SK-N-SH (cell line): ENCODE results near the gene SLFN12. TPM values are rescaled to one million over a fixed set of nuclear protein-coding genes. Genes with fewer than 3 reads are reported as not detected.
A peak's percentile ranks its signal among the peaks of the same experiment; 100 is the strongest.

Source experiments
- CTCF ChIA-PET: fragments of 300-600, 350-600 bp; formaldehyde crosslinking; extraction: SDS; loops from one replicate; lab custom pipeline; 2021; lab: Yijun Ruan, JAX
- POLR2A ChIA-PET: fragments of 350-600 bp; sonication (Branson Sonifier 250); formaldehyde crosslinking; extraction: SDS; loops from one replicate; lab custom pipeline; 2020; ENCODE audit warnings: antibody characterized with exemption, inconsistent platforms; lab: Yijun Ruan, JAX
- DNase-seq: peaks from one replicate; pipeline ENCODE4 v3.0.0; 2012
- H2AFZ ChIP-seq: fragments of 200-600 bp; sonication (generic); 2 replicates; pipeline ENCODE4 v1.8.1; 2016; ENCODE audit warnings: antibody characterized with exemption, mild to moderate bottlenecking, low read depth
- H3F3A ChIP-seq: fragments of 200-600 bp; sonication (generic); replicated peaks from 2 replicates; pipeline ENCODE3; 2016; ENCODE audit warnings: antibody characterized with exemption, mild to moderate bottlenecking; ENCODE audit not compliant: insufficient read depth
- H3K27ac ChIP-seq, 2 experiments: fragments of 200-500 bp in 1 of 2; fragments of 200-600 bp in 1 of 2; sonication (Bioruptor generic) in 1 of 2; sonication (generic), shearing (Covaris generic) in 1 of 2; 2 replicates each; pipeline versions ENCODE4 v1.5.1 to v1.6.1; 2014 to 2016; ENCODE audit warnings: low read depth in 2 of 2, inconsistent platforms in 1 of 2, low read length in 1 of 2, mild to moderate bottlenecking in 1 of 2, mixed read lengths in 1 of 2
- H3K27me3 ChIP-seq: fragments of 200-600 bp; sonication (generic), shearing (Covaris generic); 2 replicates; pipeline ENCODE4 v1.6.1; 2016; ENCODE audit warnings: mixed run types; ENCODE audit not compliant: insufficient read depth
- H3K36me3 ChIP-seq, 2 experiments: fragments of 200-500 bp in 1 of 2; fragments of 200-600 bp in 1 of 2; sonication (Bioruptor generic) in 1 of 2; sonication (generic) in 1 of 2; replicated peaks in 1 of 2; 2 replicates each; pipeline versions ENCODE3 to v1.5.1; 2014 to 2016; ENCODE audit warnings: low read length in 1 of 2, mild to moderate bottlenecking in 1 of 2; ENCODE audit not compliant: insufficient read depth in 2 of 2, control insufficient read depth in 1 of 2
- H3K4me1 ChIP-seq, 2 experiments: fragments of 200-500 bp in 1 of 2; fragments of 200-600 bp in 1 of 2; sonication (Bioruptor generic) in 1 of 2; sonication (generic), shearing (Covaris generic) in 1 of 2; 2 replicates each; pipeline versions ENCODE4 v1.5.1 to v1.6.1; 2014 to 2016; ENCODE audit warnings: low read depth in 1 of 2, low read length in 1 of 2, mixed run types in 1 of 2; ENCODE audit not compliant: insufficient read depth in 2 of 2, control insufficient read depth in 1 of 2
- H3K4me2 ChIP-seq: fragments of 200-600 bp; sonication (generic), shearing (Covaris generic); 2 replicates; pipeline ENCODE4 v1.6.1; 2017; ENCODE audit warnings: mixed run types
- H3K4me3 ChIP-seq, 2 experiments: fragments of 200-500 bp in 1 of 2; fragments of 200-600 bp in 1 of 2; sonication (Bioruptor generic) in 1 of 2; sonication (generic), shearing (Covaris generic) in 1 of 2; 2 replicates each; pipeline versions ENCODE4 v1.5.1 to v1.8.1; 2014 to 2016; ENCODE audit warnings: low read depth in 2 of 2, inconsistent platforms in 1 of 2, low read length in 1 of 2, mild to moderate bottlenecking in 1 of 2, mixed read lengths in 1 of 2, moderate library complexity in 1 of 2
- H3K79me2 ChIP-seq: fragments of 200-600 bp; sonication (generic); 2 replicates; pipeline ENCODE4 v1.8.1; 2017; ENCODE audit warnings: mild to moderate bottlenecking; ENCODE audit not compliant: insufficient read depth
- H3K9ac ChIP-seq: fragments of 200-600 bp; sonication (generic); 2 replicates; pipeline ENCODE4 v1.6.1; 2017; ENCODE audit warnings: mixed run types
- H3K9me2 ChIP-seq: fragments of 200-600 bp; sonication (generic); 2 replicates; pipeline ENCODE4 v1.6.1; 2017; ENCODE audit warnings: mixed run types
- H3K9me3 ChIP-seq: fragments of 200-600 bp; sonication (generic); 2 replicates; pipeline ENCODE4 v1.6.1; 2017; ENCODE audit warnings: mixed run types, mild to moderate bottlenecking, moderate library complexity
- H4K20me1 ChIP-seq: fragments of 200-600 bp; sonication (generic); 2 replicates; pipeline ENCODE4 v1.6.1; 2017; ENCODE audit warnings: mild to moderate bottlenecking, mixed run types; ENCODE audit not compliant: insufficient read depth
- CHD2 ChIP-seq: fragments of 150-350 bp; IDR thresholded peaks from 2 replicates; pipeline ENCODE4 v1.6.1; 2018; ENCODE audit warnings: low read length; ENCODE audit not compliant: partially characterized antibody
- CTCF ChIP-seq: fragments of 200-600 bp; sonication (generic); IDR thresholded peaks from 2 replicates; pipeline ENCODE4 v1.6.1; 2017; ENCODE audit warnings: antibody characterized with exemption, mild to moderate bottlenecking, moderate library complexity
- ELF1 ChIP-seq: IDR thresholded peaks from 2 replicates; pipeline ENCODE4 v1.4.0; 2012
- EP300 ChIP-seq, 2 experiments: IDR thresholded peaks; 2 replicates each; pipeline versions ENCODE4 v1.4.0 to v1.6.1; 2012; ENCODE audit warnings: borderline replicate concordance in 1 of 2, low read depth in 1 of 2, low read length in 1 of 2
- FOSL2 ChIP-seq: IDR thresholded peaks from 2 replicates; pipeline ENCODE4 v1.4.0; 2012; ENCODE audit warnings: low read depth, mild to moderate bottlenecking, moderate library complexity, borderline replicate concordance
- FOXM1 ChIP-seq: IDR thresholded peaks from 2 replicates; pipeline ENCODE4 v1.4.0; 2012; ENCODE audit warnings: low read depth, mild to moderate bottlenecking
- GATA2 ChIP-seq: sonication (generic); formaldehyde crosslinking; IDR thresholded peaks from 2 replicates; pipeline ENCODE4 v1.5.0; 2020; ENCODE audit warnings: mild to moderate bottlenecking, missing genetic modification reagents
- JUND ChIP-seq: IDR thresholded peaks from 2 replicates; pipeline ENCODE4 v1.4.0; 2012
- MEF2A ChIP-seq: IDR thresholded peaks from 2 replicates; pipeline ENCODE4 v1.4.0; 2012; ENCODE audit warnings: low read depth, borderline replicate concordance
- MXI1 ChIP-seq: IDR thresholded peaks from 2 replicates; pipeline ENCODE4 v1.6.1; 2012; ENCODE audit warnings: mild to moderate bottlenecking, low read depth, low read length, improper control_type of control experiment
- NFIC ChIP-seq: IDR thresholded peaks from 2 replicates; pipeline ENCODE4 v1.4.0; 2012; ENCODE audit warnings: borderline replicate concordance
- POLR2AphosphoS5 ChIP-seq: IDR thresholded peaks from 2 replicates; pipeline ENCODE4 v1.6.1; 2012; ENCODE audit warnings: low read depth, low read length
- RCOR1 ChIP-seq: fragments of 150-350 bp; IDR thresholded peaks from 2 replicates; pipeline ENCODE4 v1.6.1; 2017; ENCODE audit warnings: antibody characterized with exemption, low read length
- RFX5 ChIP-seq: IDR thresholded peaks from 2 replicates; pipeline ENCODE4 v1.6.1; 2012; ENCODE audit warnings: mild to moderate bottlenecking, improper control_type of control experiment, low read length
- RXRA ChIP-seq: IDR thresholded peaks from 2 replicates; pipeline ENCODE4 v1.4.0; 2012; ENCODE audit warnings: low read depth, mild to moderate bottlenecking, borderline replicate concordance
- SIN3A ChIP-seq: IDR thresholded peaks from 2 replicates; pipeline ENCODE4 v1.6.1; 2012; ENCODE audit warnings: low read depth, mild to moderate bottlenecking, low read length, moderate library complexity, borderline replicate concordance
- SMC3 ChIP-seq: IDR thresholded peaks from 2 replicates; pipeline ENCODE4 v1.6.1; 2012; ENCODE audit warnings: low read depth, low read length, improper control_type of control experiment
- TEAD4 ChIP-seq: IDR thresholded peaks from 2 replicates; pipeline ENCODE4 v1.4.0; 2012; ENCODE audit warnings: mild to moderate bottlenecking, borderline replicate concordance; ENCODE audit not compliant: insufficient read depth
- USF2 ChIP-seq: fragments of 150-350 bp; IDR thresholded peaks from 2 replicates; pipeline ENCODE4 v1.6.1; 2017; ENCODE audit warnings: antibody characterized with exemption, low read length, low read depth, borderline replicate concordance
- WGBS: methylation state at CpG from one replicate; pipeline ENCODE4 v1.1.6; 2017; ENCODE audit warnings: low lambda C conversion rate; 5-methylcytosine and 5-hydroxymethylcytosine counted together
- polyA plus RNA-seq, 3 experiments: library from polyadenylated mRNA; depleted of rRNA; stranded (reverse); fragments of >200 nt; gene quantifications; 2 replicates each; pipeline ENCODE4 v1.2.3, GENCODE V29; 2012
- TF ChIP-seq, protein P1 (sequence below): IDR thresholded peaks from 2 replicates; pipeline ENCODE4 v1.6.1; 2012; ENCODE audit warnings: mild to moderate bottlenecking, low read depth, low read length, moderate library complexity

The SLFN12 gene
- polyA plus RNA-seq, 1 of the 3 experiments (the other 2 are of a cell fraction): 5.6 TPM

DNA sequence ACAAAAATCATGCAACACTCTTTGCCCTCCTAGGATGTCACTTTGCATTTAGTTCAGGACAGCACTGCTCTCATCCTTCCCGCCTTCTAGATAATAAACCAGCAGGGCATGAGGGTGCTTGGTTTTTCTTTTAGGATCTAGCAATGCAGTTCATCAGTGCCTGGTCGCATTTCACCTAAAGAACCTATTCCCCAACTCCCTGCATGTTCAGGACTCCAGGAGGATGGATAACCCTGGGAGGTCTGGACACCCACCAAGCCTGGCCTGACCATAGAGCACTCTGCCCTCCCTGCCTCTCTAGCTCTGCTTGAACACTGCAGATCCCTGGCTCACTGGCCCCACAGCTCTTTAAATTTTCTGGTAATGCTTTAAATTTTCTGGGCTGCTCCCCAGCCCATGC is 2.6 kb downstream of the SLFN12 start:
- H3K9me2 ChIP-seq: no peaks in the 10 kb centered on the region
- H3K4me3 ChIP-seq: no peak overlapping the region
- H3K4me1 ChIP-seq: peaks cover 0 to 9% of the 10 kb centered on the region in 2 experiments; a peak in 3 of 4 replicates
- peaks cover 14% of the 10 kb centered on the region for H3F3A ChIP-seq
- CTCF ChIA-PET: no interaction called here
- 63% methylated on average over 2 of the region's 2 CpGs for WGBS
- no peak overlapping the region for H2AFZ ChIP-seq
- no peak overlapping the region for H3K9ac ChIP-seq
- no peaks in the 10 kb centered on the region for H3K27me3 ChIP-seq
- no peaks in the 10 kb centered on the region for H3K9me3 ChIP-seq
- DNase-seq: no peak
- no peak overlapping the region for H3K27ac ChIP-seq
- no peaks in the 10 kb centered on the region for H4K20me1 ChIP-seq
- POLR2A ChIA-PET: no interaction called here
- TF ChIP-seq RXRA (no peak), ELF1 (no peak), TEAD4 (no peak), POLR2AphosphoS5 (no peak), FOXM1 (no peak), SIN3A (no peak), SMC3 (no peak), RFX5 (no peak), USF2 (no peak), CHD2 (no peak), FOSL2 (no peak), RCOR1 (no peak), GATA2 (CRISPR knock-in tag) (no peak), NFIC (no peak), MXI1 (no peak), EP300 (IDR thresholded peaks at IDR 0.05; ENCODE audit: borderline replicate concordance in 1 of 2, low read depth in 1 of 2, low read length in 1 of 2) (no peak), MEF2A (no peak), JUND (no peak), CTCF (no peak)
- TF ChIP-seq, protein P1, sequence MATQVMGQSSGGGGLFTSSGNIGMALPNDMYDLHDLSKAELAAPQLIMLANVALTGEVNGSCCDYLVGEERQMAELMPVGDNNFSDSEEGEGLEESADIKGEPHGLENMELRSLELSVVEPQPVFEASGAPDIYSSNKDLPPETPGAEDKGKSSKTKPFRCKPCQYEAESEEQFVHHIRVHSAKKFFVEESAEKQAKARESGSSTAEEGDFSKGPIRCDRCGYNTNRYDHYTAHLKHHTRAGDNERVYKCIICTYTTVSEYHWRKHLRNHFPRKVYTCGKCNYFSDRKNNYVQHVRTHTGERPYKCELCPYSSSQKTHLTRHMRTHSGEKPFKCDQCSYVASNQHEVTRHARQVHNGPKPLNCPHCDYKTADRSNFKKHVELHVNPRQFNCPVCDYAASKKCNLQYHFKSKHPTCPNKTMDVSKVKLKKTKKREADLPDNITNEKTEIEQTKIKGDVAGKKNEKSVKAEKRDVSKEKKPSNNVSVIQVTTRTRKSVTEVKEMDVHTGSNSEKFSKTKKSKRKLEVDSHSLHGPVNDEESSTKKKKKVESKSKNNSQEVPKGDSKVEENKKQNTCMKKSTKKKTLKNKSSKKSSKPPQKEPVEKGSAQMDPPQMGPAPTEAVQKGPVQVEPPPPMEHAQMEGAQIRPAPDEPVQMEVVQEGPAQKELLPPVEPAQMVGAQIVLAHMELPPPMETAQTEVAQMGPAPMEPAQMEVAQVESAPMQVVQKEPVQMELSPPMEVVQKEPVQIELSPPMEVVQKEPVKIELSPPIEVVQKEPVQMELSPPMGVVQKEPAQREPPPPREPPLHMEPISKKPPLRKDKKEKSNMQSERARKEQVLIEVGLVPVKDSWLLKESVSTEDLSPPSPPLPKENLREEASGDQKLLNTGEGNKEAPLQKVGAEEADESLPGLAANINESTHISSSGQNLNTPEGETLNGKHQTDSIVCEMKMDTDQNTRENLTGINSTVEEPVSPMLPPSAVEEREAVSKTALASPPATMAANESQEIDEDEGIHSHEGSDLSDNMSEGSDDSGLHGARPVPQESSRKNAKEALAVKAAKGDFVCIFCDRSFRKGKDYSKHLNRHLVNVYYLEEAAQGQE: no peak
- peak overlapping the region; percentile 93; the same call in 1 of the 2 replicates for H3K4me2 ChIP-seq
- peaks cover 0 to 4% of the 10 kb centered on the region in 2 experiments for H3K36me3 ChIP-seq
- H3K79me2 ChIP-seq: peaks cover 56% of the 10 kb centered on the region
